GM18526 (cell line): Measurements from ENCODE around the gene CD4.

Experiments
- POLR2A ChIP-seq: IDR thresholded peaks from 3 replicates; pipeline ENCODE4 v1.6.1; 2011; ENCODE audit not compliant: insufficient read length; ENCODE audit errors: extremely low read depth

The CD4 gene

DNA sequence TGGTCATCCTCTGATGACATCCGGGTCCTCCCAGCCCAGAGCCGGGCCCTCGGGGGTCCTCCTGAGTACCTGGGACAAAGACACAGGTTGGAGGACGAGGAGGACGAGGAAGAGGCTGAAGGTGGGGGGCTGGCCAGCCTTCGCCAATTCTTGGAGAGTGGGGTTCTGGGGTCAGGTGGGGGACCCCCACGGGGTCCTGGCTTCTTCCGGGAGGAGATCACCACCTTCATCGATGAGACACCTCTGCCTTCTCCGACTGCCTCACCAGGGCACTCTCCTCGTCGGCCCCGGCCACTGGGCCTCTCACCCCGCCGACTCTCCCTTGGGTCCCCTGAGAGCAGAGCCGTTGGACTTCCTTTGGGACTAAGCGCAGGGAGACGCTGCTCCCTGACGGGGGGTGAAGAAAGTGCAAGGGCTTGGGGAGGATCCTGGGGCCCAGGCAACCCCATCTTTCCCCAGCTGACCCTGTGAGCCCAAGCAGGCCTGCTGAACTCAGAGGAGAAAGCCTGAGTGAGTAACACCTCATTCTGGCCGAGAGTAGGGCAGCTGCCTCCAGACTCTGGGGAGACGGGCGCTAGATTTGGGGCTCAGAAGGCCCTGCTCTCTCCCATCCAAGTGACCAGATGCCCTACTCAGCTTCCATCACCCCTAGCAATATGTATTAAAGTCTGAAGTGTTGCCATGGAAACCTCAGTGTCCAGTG is 37.6 kb downstream of the CD4 start:
- TF ChIP-seq POLR2A: no peak

- TF ChIP-seq POLR2A: no peak
These were observed 38.1 kb downstream of the CD4 start for GRCh38 chr12:6827437-6827911.

- no peak for TF ChIP-seq POLR2A
These were observed 38.9 kb downstream of the CD4 start, which contains the start of gene P3H3 for GRCh38 chr12:6827982-6828780. Gene P3H3, plus strand, starts transcription at chr12:6828407. Its CDS starts 34 bp downstream, at chr12:6828441.

DNA sequence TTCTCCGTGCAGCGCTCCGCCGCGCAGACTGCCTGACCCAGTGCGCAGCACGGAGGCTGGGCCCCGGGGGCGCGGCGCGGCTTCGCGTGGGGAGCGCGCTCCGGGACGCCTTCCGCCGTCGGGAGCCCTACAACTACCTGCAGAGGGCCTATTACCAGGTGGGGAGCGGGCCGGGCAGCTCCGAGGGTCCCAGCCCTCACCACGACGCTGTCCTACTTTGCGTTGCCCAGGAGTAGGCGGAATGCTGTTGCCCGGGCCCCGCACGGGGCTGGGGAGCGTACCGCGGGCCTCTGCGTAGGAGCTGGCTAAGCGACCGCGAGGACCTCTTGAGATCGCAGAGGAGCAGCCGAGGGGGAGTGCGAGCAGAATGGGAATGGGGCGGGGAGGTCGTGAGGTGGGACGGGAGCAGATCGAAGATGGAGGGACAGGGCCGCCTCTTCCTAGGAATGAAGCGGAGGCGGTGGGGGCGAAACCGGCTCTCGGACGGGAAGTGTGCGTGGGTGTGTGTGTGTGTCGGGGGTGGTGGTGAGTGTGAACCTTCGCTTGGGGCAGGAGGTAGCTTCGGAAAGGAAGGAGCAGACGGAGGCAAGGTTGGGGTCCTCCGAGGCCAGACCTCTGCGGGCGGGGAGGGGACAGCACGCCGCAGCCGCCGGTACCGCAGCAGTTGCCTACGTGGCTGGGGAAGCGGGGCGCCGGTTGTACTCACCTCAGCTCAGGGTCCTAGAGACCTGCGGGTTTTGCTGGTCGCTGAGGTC is 39.6 kb downstream of the CD4 start:
- TF ChIP-seq POLR2A: no peak

DNA sequence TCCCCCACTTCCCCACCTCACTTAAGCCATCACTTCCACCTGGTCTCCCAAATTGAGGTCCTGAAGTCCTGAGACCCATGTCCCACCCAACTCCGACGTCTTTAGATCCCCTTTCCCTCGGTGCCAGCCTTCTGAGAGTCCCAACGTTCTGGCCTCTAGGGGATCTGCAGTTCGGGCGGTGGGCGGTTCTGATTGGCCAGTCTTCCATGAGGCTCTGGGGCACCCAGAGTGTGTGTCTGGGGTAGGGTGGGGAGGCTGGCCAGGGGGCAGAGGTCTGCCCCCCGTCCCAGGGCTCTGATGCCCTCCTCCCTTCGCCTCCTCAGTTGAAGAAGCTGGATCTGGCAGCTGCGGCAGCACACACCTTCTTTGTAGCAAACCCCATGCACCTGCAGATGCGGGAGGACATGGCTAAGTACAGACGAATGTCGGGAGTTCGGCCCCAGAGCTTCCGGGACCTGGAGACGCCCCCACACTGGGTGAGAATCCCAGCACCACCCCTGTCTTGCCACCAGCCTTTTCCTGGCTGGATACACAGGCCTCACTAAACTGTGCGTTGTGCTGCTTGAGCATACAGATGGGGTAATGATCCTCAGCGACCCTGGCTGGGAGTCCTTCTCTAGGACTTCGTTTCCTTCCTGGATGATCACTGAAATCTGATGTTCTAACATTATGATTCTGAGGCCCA is 40.4 kb downstream of the CD4 start:
- TF ChIP-seq POLR2A: no peak

DNA sequence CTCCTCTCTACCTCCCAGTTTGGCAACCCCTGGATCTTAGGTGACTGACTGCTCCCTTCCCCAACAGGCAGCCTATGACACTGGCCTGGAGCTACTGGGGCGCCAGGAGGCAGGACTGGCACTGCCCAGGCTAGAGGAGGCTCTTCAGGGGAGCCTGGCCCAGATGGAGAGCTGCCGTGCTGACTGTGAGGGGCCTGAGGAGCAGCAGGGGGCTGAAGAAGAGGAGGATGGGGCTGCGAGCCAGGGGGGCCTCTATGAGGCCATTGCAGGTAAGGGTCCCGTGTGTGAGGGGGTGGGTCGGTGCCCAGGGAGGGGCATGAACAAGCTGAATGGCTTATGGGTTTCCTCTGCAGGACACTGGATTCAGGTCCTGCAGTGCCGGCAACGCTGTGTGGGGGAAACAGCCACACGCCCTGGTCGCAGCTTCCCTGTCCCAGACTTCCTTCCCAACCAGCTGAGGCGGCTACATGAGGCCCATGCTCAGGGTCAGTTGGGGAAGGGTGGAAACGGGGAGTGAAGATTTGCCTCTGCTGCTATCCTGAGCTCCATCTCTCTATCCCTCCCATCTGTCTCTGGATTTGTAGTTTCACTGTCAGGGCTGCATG is 41.1 kb downstream of the CD4 start:
- no peak for TF ChIP-seq POLR2A

- TF ChIP-seq POLR2A: no peak
These were observed 41.7 kb downstream of the CD4 start for GRCh38 chr12:6830999-6831398.

- no peak for TF ChIP-seq POLR2A
These were observed 42.2 kb downstream of the CD4 start for GRCh38 chr12:6831450-6831995.

DNA sequence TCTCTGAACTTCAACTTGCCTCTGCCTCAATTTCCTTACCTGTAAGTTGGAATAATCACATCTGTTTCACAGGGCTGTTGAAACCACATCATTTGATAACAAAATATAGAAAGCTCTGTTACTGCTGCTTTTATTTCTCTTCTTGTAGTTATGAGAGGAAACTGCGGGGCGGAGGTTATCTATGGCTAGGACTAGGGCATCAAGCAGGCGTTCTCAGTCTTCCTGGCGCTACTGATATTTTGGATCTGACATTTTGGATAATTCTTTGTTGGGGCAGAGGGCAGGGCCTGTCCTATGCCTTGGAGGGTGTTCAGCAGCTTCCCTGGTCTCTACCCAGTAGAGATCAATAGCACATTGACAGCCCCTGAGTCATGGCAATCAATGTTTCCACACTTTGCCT is 42.8 kb downstream of the CD4 start:
- TF ChIP-seq POLR2A: no peak

DNA sequence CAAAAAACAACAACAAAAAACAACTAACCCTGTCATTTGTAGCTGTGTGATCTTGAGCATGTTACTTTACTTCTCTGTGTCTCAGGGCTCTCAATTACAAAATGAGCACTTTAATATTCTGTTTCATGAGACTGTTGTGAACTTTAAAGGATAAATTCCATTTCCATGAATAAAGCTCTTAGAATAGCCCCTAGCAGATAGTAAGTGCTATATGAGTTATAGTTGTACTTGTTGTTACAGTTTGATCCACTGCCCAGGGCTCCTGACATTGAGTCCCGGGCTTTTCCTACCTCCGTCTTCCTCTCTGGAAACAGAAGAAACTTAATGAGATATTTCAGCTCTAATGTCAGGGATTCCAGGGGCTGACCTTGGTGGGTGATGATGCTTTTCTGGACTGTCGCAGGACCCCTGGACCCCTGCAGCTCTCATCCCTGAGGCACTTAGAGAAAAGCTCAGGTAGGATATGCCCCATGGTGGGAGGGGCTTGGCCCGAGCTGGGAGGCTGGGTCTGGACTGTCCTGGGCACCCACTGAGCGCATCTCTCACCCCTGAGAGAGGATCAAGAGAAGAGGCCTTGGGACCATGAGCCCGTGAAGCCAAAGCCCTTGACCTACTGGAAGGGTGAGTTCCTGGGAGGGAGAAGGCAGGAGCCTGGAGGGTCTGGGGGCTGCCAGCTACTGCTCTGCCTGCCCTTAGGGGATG is 44.0 kb downstream of the CD4 start:
- no peak for TF ChIP-seq POLR2A

DNA sequence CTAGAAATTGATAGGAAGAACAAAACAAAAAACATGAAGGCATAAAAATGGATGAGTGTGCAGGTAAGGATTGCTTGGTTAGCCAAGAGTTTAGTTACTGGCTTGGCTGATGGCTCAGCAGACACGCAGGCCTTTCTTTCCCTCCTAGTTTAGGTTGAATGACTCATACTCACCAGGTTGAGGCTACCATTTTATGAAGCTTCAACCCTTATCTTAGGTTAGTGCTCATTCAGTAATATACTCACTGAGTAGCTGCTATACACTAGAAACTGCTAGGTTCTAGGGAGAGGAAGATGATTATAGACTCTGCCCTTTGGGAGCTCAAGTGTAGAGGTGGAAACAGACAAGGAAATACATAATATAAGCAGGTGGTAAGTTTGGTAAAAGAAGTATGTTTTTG is 44.9 kb downstream of the CD4 start:
- TF ChIP-seq POLR2A: no peak

- TF ChIP-seq POLR2A: no peak
These were observed 45.5 kb downstream of the CD4 start for GRCh38 chr12:6834873-6835272.

GRCh38 chr12:6836851-6837250 is 47.5 kb downstream of the CD4 start:
- TF ChIP-seq POLR2A: no peak

- TF ChIP-seq POLR2A: no peak
These were observed 48.2 kb downstream of the CD4 start for GRCh38 chr12:6837370-6838060.

- no peak for TF ChIP-seq POLR2A
These were observed 49.5 kb downstream of the CD4 start for GRCh38 chr12:6838854-6839253.
